Measurements from ENCODE around the gene PRKN.
A peak's percentile ranks its signal among the peaks of the same experiment; 100 is the strongest.

The PRKN gene

GRCh38 chr6:162488444-162488843, 239.1 kb downstream of the PRKN start:
- no peak for DNase-seq
- Histone ChIP-seq H3K27me3 (ENCODE audit: insufficient read depth, low read depth, severe bottlenecking) (no peaks in the 10 kb centered on the region), H3K4me3 (ENCODE audit: low read depth, low read length) (no peak overlapping the region), H3K36me3 (no peaks in the 10 kb centered on the region), H3K27ac (no peak overlapping the region), H3K9me3 (ENCODE audit: severe bottlenecking) (no peaks in the 10 kb centered on the region)
- no peak for TF ChIP-seq CTCF (IDR thresholded peaks at IDR 0.05; ENCODE audit: low read depth, low read length)

GRCh38 chr6:162485464-162485863, 242.1 kb downstream of the PRKN start:
- Histone ChIP-seq H3K27me3 (ENCODE audit: insufficient read depth, low read depth, severe bottlenecking) (no peaks in the 10 kb centered on the region), H3K36me3 (no peaks in the 10 kb centered on the region), H3K9me3 (ENCODE audit: severe bottlenecking) (no peaks in the 10 kb centered on the region), H3K27ac (no peak overlapping the region), H3K4me3 (ENCODE audit: low read depth, low read length) (no peak overlapping the region)
- no peak for TF ChIP-seq CTCF (IDR thresholded peaks at IDR 0.05; ENCODE audit: low read depth, low read length)
- no peak for DNase-seq

- no peak overlapping the region for H3K4me3 ChIP-seq (ENCODE audit: low read depth, low read length)
- TF ChIP-seq CTCF (IDR thresholded peaks at IDR 0.05; ENCODE audit: low read depth, low read length), result no peak
- no peak for DNase-seq
- no peaks in the 10 kb centered on the region for H3K9me3 ChIP-seq (ENCODE audit: severe bottlenecking)
- no peaks in the 10 kb centered on the region for H3K27me3 ChIP-seq (ENCODE audit: insufficient read depth, low read depth, severe bottlenecking)
- no peaks in the 10 kb centered on the region for H3K36me3 ChIP-seq
- H3K27ac ChIP-seq, result no peak overlapping the region
These were observed 245.6 kb downstream of the PRKN start for GRCh38 chr6:162481938-162482337.

- Histone ChIP-seq H3K27me3 (ENCODE audit: insufficient read depth, low read depth, severe bottlenecking) (no peaks in the 10 kb centered on the region), H3K36me3 (no peaks in the 10 kb centered on the region), H3K27ac (no peak overlapping the region), H3K9me3 (ENCODE audit: severe bottlenecking) (no peaks in the 10 kb centered on the region), H3K4me3 (ENCODE audit: low read depth, low read length) (no peak overlapping the region)
- no peak for TF ChIP-seq CTCF (IDR thresholded peaks at IDR 0.05; ENCODE audit: low read depth, low read length)
- no peak for DNase-seq
These were observed 246.2 kb downstream of the PRKN start for GRCh38 chr6:162481320-162481719.

- no peak overlapping the region for H3K4me3 ChIP-seq (ENCODE audit: low read depth, low read length)
- H3K27ac ChIP-seq, result peak overlapping the region; percentile 11
These were observed 249.3 kb downstream of the PRKN start for GRCh38 chr6:162478192-162478671.

More at GRCh38 chr6:162478192-162478671, 249.3 kb downstream of the PRKN start:
- Histone ChIP-seq H3K27me3 (ENCODE audit: insufficient read depth, low read depth, severe bottlenecking) (no peaks in the 10 kb centered on the region), H3K36me3 (no peaks in the 10 kb centered on the region), H3K9me3 (ENCODE audit: severe bottlenecking) (no peaks in the 10 kb centered on the region)
- TF ChIP-seq CTCF (IDR thresholded peaks at IDR 0.05; ENCODE audit: low read depth, low read length), result no peak
- DNase-seq, result peak; percentile 30
